HS-27A (cell line): ENCODE measurements around the gene TAF1B.
A peak's percentile ranks its signal among the peaks of the same experiment; 100 is the strongest.

Source experiments
- DNase-seq: peaks from one replicate; pipeline ENCODE4 v3.0.0-alpha.2; 2012; ENCODE audit warnings: low read depth, missing footprints

Gene TAF1B

DNA sequence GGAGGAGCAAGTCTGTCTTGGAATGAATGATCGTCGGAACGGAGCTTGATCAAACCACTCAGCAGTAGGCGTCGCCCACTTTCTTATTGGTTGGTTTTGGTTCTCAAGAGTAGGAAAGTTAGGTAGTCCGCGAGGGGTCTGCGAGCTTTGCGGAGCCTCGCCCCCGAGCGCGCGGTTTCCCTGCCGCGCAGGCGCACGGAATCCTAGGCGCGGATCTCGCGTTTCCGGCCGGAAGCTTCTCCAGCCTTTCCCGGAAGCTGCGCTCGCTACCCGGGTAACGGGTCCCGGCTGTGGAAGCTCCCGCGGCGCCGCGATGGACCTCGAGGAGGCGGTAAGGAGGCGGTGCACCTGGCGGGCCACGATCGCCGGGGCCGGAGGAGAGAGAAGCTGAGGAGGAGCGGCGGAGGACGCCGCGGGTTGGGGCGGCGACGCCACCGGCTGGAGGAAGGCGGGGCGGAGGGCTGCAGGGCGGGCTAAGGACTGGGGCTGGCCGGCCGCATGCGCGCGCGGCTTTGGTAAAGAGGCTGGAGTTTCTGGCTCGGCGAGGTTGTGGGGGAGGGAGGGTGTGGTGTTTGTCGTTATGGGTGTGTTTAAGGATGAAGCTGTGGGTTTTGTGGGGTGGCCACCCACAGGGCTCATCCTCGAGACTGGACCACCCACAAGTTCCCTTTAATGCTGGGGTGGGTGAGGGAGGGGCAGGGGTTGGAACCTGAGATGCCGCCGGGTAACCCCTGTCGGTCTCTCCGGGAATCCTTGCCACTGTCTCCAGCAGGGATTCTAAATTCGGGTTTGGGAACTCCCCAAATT is at the start of gene TAF1B:
Gene TAF1B, plus strand, starts transcription at position 246 of the 807 bp plus-strand sequence. Its CDS starts 68 bp downstream, at position 314.
- peak; percentile 89 for DNase-seq

DNA sequence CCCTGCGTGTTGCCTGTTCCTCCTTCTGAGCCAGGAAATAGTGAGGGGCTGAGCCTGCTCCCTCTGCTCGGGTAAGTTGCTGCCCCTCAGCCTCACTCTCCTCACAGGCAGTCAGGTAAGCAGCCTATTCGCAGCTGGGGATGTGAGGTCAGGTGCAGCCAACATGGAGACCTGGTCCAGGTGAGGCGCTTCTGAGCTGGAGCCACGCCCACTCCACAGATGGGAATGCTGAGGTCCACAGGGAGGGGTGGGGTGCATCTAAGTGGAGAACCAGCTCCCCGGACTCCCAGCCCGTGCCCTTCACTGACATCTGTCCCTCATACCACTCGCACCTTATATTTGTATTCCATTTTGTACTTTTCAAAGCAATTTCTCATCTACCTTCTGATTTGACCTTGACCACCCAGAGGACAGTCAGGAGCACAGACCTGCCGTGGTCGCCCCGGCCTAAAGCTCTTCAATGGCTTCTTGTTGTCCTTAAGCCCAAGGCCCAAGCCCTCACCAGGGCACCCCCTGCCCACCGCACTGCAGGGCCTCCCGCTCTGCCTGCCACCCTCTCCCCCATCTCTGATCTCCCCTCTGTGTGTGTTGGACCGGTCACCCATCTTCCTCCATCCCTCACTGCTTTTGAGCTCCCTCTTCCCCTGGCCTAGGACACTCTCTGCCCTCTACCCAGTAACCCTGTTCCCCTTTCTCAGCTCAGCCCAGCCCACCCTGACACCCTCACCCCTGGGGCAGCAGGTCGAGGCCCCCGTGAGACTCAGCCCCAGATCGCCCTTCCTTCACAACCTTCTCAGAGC is 49.2 kb upstream of the TAF1B start:
- DNase-seq: no peak

- DNase-seq: no peak
These were observed 48.2 kb upstream of the TAF1B start for GRCh38 chr2:9795071-9795470.

GRCh38 chr2:9796056-9797010 is 46.9 kb upstream of the TAF1B start:
- no peak for DNase-seq

DNA sequence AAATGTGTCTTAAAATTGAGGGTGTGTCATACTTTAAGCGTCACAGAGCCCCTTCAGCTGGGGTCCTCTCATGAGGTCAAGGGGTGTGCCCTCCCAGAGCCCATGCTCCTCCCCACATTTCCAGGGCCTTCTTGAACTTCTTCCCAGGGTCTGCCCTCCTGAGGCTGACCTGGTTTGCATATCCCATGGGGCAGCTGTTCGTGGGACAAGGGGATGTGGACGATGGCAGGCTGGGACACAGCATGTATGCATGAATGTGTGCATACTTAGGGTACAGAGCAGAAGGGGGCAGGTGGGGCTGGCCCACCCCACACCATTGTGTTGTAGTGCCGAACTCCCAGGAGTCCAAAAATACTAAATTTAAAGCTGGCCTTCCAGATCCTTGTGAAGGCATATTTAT is 46.2 kb upstream of the TAF1B start:
- no peak for DNase-seq

DNA sequence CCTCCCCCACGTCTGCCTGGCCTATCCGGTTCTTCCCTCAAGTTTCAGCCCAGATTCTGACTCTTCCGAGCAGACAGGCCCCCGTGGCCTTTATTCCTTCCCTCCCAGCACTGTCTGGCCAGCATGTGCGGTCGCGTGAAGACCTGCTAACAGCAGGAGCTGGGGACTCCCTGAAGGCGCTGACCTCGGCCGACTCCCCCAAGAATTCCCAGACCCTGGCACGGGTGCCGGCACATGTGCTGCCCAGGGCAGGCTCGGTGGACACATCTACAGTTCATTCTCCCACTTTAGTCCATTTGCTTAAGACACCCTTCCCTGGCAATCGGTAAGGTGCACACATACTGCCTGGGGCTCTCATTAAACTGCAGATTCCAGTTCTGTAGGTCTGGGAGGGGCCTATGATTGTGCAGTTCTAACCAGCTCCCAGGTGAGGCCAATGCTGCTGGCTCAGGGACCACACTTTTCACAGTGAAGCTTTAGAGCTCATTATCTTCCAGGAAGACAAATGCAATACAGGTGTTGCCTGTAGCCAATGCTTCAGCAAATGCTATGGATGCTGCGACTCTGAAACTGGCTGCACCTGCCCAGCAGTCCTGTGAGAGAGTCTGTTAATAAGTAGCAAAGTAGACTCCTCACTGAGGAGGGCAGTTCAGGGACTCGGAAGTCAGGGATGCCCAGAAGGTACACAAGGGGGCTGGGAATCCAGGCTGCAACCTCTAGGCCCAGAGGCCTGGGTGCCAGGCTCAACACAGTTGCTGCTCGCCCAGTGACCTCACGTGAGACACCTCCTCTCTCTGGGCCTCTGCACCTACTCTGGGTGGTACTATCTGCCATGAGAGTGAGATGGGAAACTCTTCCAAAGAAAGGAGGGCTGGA is 45.4 kb upstream of the TAF1B start:
- no peak for DNase-seq

DNA sequence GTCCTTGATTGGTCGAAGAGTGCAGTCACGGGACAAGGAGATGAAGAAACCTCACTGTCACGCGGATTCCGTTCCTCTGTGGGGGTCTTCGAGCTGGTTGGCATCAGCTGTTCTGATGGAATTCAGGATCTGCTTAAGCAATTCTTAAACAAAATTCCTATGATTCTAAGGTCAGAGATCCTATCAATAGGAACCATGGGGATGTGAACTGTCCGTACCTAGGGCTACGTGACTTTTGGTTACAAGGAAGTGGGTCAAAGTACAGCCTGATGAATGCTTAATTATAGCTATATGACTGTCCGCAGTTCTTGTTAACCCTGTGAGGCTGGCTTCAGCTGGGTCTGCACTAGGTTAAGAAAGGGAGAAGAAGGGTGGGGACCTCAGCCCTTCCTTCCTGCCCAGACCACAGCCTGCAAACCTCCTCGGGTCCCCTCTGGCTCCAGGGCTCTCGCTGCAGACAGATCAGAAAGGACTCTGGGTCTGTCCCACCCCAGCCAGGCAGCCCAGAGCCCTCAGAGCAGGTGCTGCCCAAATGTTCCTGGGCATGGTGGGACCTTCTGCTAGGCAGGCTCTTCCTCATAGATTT is 44.2 kb upstream of the TAF1B start:
- DNase-seq: no peak

DNA sequence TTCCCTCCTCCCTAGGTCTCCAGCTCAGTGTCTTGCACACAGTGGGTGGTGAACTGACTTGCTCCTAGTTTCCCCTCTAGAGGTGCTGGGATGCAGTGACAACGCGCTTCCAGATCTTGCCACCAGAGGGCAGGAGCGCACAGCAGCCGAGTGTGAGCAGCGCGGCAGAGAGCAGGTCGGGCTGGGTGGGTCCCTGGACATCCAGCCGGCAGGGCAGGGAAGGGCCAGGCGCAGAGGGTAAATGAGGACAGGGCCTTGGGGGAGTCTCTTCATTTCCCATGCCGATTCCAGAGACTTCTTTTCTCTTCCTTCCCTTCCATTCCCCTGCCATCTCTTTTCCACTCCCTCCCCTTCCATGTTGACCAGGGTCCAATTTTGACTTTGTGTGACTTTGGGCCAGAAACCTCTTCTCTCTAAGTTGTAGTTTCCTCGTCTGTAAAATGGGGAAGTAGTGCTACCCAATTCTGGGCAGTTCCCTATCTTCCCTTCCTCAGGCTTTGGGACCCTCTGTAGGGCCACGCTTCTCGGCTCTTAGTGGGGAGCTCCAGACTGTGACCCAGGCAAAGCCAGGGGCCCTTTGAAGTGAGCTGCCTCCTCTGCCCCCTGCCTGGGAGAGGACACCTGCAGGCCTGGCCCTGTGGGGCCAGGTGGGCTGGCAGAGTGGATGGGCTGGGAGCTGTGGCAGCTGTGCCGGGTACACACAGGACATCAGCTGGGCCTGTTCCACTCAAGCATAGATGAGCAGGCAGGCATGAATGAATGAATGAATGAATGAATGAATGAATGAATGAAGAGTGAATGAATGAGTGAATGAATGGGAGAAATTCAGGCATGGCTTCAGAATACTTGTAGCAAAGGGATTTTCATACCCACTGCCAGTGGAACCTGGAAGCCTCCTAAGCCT is 43.3 kb upstream of the TAF1B start:
- DNase-seq: peak; percentile 51

GRCh38 chr2:9800639-9800974 is 42.7 kb upstream of the TAF1B start:
- no peak for DNase-seq

DNA sequence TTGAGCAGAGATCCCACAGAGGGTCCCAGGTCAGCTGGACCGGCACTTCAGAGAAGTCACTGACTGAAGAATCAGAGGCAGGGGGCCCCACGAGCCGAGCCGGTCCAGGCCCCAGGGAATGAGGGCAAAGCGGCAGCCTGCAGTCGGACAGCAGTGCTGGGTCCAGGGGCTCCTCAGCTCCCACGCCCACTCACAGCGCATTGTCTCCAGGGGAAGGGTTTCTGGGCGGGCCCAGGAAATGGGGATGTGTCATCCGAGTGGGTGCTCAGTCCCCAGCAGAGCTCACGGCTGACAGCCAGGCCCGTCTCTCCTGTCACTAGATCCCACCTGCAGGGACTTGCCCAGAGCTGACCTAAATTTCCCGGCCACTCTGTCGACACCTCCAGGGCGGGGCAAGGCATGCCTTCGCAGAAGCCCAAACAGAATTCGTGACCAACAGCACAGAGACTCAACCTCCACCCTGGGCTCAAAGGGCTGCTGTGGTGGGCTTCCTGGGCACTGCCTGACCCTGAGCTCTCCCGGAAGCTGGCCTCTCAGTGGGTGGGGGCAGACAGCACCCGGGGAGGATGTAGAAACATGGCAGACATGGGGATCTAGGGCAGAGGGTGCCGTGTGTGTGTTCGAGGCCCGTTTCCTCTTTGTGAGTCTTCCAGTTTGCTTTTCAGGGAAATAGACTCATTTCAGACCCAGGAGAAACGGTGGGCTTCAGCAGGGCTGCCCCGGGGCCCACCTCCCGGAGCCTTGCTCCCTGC is 42.1 kb upstream of the TAF1B start:
- DNase-seq: no peak

GRCh38 chr2:9802576-9802993 is 40.7 kb upstream of the TAF1B start:
- no peak for DNase-seq

DNA sequence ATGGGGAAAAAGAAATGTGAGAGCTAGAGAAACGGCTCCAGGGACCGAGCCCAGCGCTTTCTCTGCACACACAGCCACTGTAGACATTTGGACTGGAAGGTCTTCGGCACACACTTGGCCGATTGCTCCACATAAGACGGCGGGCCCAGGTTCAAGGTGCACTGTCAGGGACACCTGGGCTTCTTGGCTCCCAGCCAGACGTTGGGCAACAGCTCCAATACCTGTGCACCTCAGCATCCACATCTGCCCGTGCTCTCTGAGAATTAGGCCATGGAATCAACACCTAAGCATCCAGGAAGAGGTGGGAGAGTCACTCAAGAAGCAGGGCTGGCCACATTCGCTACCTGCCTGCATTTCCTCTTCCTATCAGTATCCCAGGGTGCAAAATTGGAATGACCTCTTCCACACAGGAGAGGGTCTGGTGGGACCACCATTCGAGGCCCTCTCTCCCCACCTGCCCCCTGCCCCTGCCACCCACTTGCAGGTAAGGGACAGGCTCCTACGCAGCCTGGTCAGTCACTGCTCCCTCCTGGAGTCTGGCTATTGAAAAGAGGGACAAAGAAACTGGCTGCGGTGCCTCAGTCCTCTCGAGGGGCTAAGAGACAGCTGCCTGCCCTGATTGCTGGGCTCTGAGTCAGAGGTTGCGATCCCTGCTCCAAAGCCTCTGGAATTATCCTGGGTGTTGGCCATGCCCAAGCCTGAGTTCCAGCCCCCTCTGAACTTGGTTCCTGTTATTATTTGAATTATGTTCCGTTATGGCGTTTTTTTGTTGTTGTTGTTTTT is 40.1 kb upstream of the TAF1B start:
- DNase-seq: no peak

GRCh38 chr2:9805435-9806297 is 37.6 kb upstream of the TAF1B start:
- no peak for DNase-seq

DNA sequence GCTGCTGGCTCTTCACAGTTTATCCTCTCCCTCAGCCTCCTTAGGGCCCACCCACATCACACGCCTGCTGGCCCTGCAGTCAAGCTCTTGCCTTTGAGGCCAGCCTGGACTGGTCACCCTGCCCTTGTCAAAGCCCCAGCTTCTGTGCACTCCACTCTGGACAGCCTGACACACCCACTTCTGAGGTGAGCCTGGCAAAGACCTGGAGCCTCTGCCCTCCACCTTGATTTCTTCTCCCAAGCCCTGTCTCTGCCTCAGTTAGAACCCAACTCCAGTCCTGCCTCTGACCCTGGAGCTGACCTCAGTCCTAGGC is 37.0 kb upstream of the TAF1B start:
- DNase-seq: no peak

- DNase-seq: no peak
These were observed 36.6 kb upstream of the TAF1B start for GRCh38 chr2:9806656-9807055.

DNA sequence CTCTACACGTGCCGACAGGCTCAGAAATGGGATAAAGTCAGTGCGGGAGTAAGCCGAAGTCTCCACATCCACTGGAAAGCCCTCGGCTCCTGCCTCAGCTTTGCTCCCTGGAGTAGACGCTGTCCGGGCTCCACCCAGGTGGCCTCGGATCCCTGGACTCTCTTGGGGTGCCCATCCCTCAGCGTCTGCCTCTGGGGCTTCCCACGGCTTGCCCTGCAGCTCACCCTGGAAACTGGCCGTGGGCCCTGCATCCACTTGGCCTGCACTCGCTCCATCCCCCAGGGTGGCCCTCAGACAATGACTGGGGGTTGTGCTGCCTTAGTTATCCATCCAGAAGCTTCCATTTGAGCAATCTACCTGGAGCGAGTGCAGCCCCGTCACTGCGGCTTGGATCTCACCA is 36.2 kb upstream of the TAF1B start:
- no peak for DNase-seq

DNA sequence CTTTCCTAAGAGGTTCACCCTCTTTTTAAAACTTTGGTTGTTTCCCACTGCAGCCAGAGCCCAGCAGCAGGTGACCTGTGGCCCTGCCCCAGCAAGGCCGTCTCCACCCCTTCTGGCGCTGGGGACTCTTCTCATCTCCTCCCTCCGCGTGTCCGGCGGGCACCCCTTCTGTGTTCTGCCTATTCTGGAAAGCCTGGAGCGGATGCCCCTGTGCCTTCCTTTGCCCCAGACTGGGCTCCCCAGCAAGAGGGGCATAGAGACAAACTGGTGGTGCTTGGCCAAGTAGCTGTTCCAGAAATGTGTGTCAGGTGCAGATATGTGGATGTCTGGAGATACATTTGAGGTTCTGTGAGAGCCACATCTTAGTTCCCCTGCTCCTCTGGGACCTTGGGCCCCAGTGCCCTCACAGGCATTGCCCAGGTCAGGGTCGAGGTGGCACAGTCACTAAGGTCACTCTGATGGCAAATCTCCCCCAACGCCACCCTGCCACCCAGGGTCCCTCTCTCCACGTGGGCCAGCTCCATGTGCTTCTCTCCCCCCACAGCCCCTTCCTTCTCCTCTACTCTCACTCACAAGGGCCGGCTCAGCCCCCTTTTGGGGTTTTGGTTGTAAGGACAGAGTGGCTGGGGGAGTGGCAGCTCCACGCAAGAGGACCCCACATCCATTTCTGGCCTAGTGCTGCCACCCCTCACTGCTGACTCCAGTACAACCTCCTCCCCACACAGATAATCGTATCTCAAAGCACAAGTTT is 35.5 kb upstream of the TAF1B start:
- DNase-seq: no peak
